Measurements from ENCODE around the gene SUSD4. TPM values are rescaled to one million over a fixed set of nuclear protein-coding genes. Genes with fewer than 3 reads are reported as not detected.

SUSD4 gene
- total RNA-seq, 1 donor from 2014 or later: 7.0 TPM

- H3K36me3 Mint-ChIP-seq: no peaks in the 10 kb centered on the region
- H3K4me3 Mint-ChIP-seq: no peak overlapping the region
- DNase-seq (ENCODE audit: extremely low spot score, unreplicated experiment): peak; percentile 20
- TF ChIP-seq CTCF (conservative IDR thresholded peaks at IDR 0.05): no peak
- peaks cover 7% of the 10 kb centered on the region for H3K27me3 Mint-ChIP-seq
- H3K9me3 Mint-ChIP-seq: peaks cover 8% of the 10 kb centered on the region
- H3K4me1 Mint-ChIP-seq (ENCODE audit: unreplicated experiment): peaks cover under 1% of the 10 kb centered on the region
- no peak overlapping the region for H3K27ac Mint-ChIP-seq
Measured at GRCh38 chr1:223221686-223222085, 142.3 kb downstream of the SUSD4 start.

GRCh38 chr1:223219846-223220610, 143.9 kb downstream of the SUSD4 start:
- Mint-ChIP-seq H3K4me1 (ENCODE audit: unreplicated experiment) (peaks cover 6% of the 10 kb centered on the region), H3K9me3 (peaks cover 8% of the 10 kb centered on the region), H3K4me3 (no peak overlapping the region), H3K27me3 (peaks cover 3% of the 10 kb centered on the region), H3K27ac (no peak overlapping the region), H3K36me3 (no peaks in the 10 kb centered on the region)
- no peak for TF ChIP-seq CTCF (conservative IDR thresholded peaks at IDR 0.05)
- DNase-seq (ENCODE audit: extremely low spot score, unreplicated experiment): no peak

- H3K4me1 Mint-ChIP-seq (ENCODE audit: unreplicated experiment): peaks cover 6% of the 10 kb centered on the region
Measured at GRCh38 chr1:223219318-223219635, 144.7 kb downstream of the SUSD4 start.

GRCh38 chr1:223217781-223218180, 146.2 kb downstream of the SUSD4 start:
- peaks cover 6% of the 10 kb centered on the region for H3K4me1 Mint-ChIP-seq (ENCODE audit: unreplicated experiment)

More at GRCh38 chr1:223219318-223219635, 144.7 kb downstream of the SUSD4 start:
- H3K27me3 Mint-ChIP-seq: peaks cover 3% of the 10 kb centered on the region
- no peaks in the 10 kb centered on the region for H3K36me3 Mint-ChIP-seq
- DNase-seq (ENCODE audit: extremely low spot score, unreplicated experiment): no peak
- TF ChIP-seq CTCF (conservative IDR thresholded peaks at IDR 0.05): no peak
- peaks cover 8% of the 10 kb centered on the region for H3K9me3 Mint-ChIP-seq
- no peak overlapping the region for H3K4me3 Mint-ChIP-seq
- no peak overlapping the region for H3K27ac Mint-ChIP-seq

GRCh38 chr1:223216531-223217205, 147.3 kb downstream of the SUSD4 start:
- DNase-seq (ENCODE audit: extremely low spot score, unreplicated experiment): peak; percentile 39

More at GRCh38 chr1:223217781-223218180, 146.2 kb downstream of the SUSD4 start:
- Mint-ChIP-seq H3K36me3 (no peaks in the 10 kb centered on the region), H3K4me3 (no peak overlapping the region), H3K27ac (no peak overlapping the region), H3K27me3 (peaks cover 3% of the 10 kb centered on the region), H3K9me3 (peaks cover 8% of the 10 kb centered on the region)
- DNase-seq (ENCODE audit: extremely low spot score, unreplicated experiment): peak; percentile 36
- no peak for TF ChIP-seq CTCF (conservative IDR thresholded peaks at IDR 0.05)

More at GRCh38 chr1:223216531-223217205, 147.3 kb downstream of the SUSD4 start:
- Mint-ChIP-seq H3K36me3 (no peaks in the 10 kb centered on the region), H3K4me1 (ENCODE audit: unreplicated experiment) (peaks cover 6% of the 10 kb centered on the region), H3K27ac (no peak overlapping the region), H3K9me3 (peaks cover 8% of the 10 kb centered on the region), H3K27me3 (no peaks in the 10 kb centered on the region), H3K4me3 (no peak overlapping the region)
- TF ChIP-seq CTCF (conservative IDR thresholded peaks at IDR 0.05): no peak

Data from type B pancreatic cell (in vitro differentiated cells).